Bone marrow (tissue), 2 donors: ENCODE data around the gene PIK3C2G.

ENCODE experiments used
- DNase-seq, 2 donors: peaks; one replicate each; lab custom pipeline; 2025; lab: John Stamatoyannopoulos, UW

PIK3C2G gene

GRCh38 chr12:18270958-18271460 is 9.7 kb downstream of the PIK3C2G start:
- no peak for DNase-seq

GRCh38 chr12:18275981-18276380 is 14.7 kb downstream of the PIK3C2G start:
- no peak for DNase-seq

- DNase-seq = no peak
Measured at GRCh38 chr12:18277196-18277595, 15.9 kb downstream of the PIK3C2G start.

GRCh38 chr12:18280728-18281127 is 19.4 kb downstream of the PIK3C2G start:
- no peak for DNase-seq

GRCh38 chr12:18281941-18282340 is 20.6 kb downstream of the PIK3C2G start:
- DNase-seq = no peak

GRCh38 chr12:18283831-18284230 is 22.5 kb downstream of the PIK3C2G start:
- no peak for DNase-seq

- DNase-seq = no peak
Measured at GRCh38 chr12:18284386-18284785, 23.1 kb downstream of the PIK3C2G start.

- DNase-seq = no peak
Measured at GRCh38 chr12:18285161-18285560, 23.8 kb downstream of the PIK3C2G start.

- DNase-seq = no peak
Measured at GRCh38 chr12:18290386-18290785, 29.1 kb downstream of the PIK3C2G start.

- DNase-seq = no peak
Measured at GRCh38 chr12:18294889-18295288, 33.6 kb downstream of the PIK3C2G start.

- DNase-seq = no peak
Measured at GRCh38 chr12:18296201-18296908, 35.0 kb downstream of the PIK3C2G start.

GRCh38 chr12:18296909-18297280 is 35.6 kb downstream of the PIK3C2G start:
- DNase-seq = no peak

- DNase-seq = no peak
Measured at GRCh38 chr12:18297902-18298301, 36.6 kb downstream of the PIK3C2G start.

GRCh38 chr12:18302809-18303430 is 41.6 kb downstream of the PIK3C2G start:
- no peak for DNase-seq

GRCh38 chr12:18304609-18305008 is 43.3 kb downstream of the PIK3C2G start:
- DNase-seq = no peak

- no peak for DNase-seq
Measured at GRCh38 chr12:18306311-18306710, 45.0 kb downstream of the PIK3C2G start.

GRCh38 chr12:18313306-18313705 is 52.0 kb downstream of the PIK3C2G start:
- DNase-seq = no peak

- DNase-seq = no peak
Measured at GRCh38 chr12:18320036-18320617, 58.8 kb downstream of the PIK3C2G start.

- no peak for DNase-seq
Measured at GRCh38 chr12:18320976-18321375, 59.7 kb downstream of the PIK3C2G start.

- no peak for DNase-seq
Measured at GRCh38 chr12:18323159-18323558, 61.8 kb downstream of the PIK3C2G start.

GRCh38 chr12:18327036-18327435 is 65.7 kb downstream of the PIK3C2G start:
- no peak for DNase-seq

- DNase-seq = no peak
Measured at GRCh38 chr12:18332173-18332572, 70.9 kb downstream of the PIK3C2G start.

GRCh38 chr12:18339633-18340032 is 78.3 kb downstream of the PIK3C2G start:
- no peak for DNase-seq
